AG04449 (cell line): ENCODE data around the gene KCNQ5.

Experiments used
- CTCF ChIA-PET: fragments of 350-600 bp; formaldehyde crosslinking; extraction: SDS; loops from one replicate; lab custom pipeline; 2021; ENCODE audit warnings: antibody characterized with exemption; lab: Yijun Ruan, JAX
- POLR2A ChIA-PET: fragments of 400-600, 350-600 bp; formaldehyde crosslinking; extraction: SDS; loops from one replicate; lab custom pipeline; 2020; ENCODE audit warnings: antibody characterized with exemption, inconsistent platforms; lab: Yijun Ruan, JAX
- DNase-seq: peaks from one replicate; pipeline ENCODE4 v3.0.0-alpha.2; 2010; ENCODE audit warnings: low read depth, low spot score
- H3K4me3 ChIP-seq: 2 replicates; pipeline ENCODE4 v1.5.1; 2011; ENCODE audit warnings: low read depth, mild to moderate bottlenecking, control low read depth, low read length
- TF ChIP-seq, protein P1 (sequence below): IDR thresholded peaks from one replicate; pipeline ENCODE4 v1.5.1; 2011; ENCODE audit warnings: mild to moderate bottlenecking, moderate library complexity, low read length, control low read depth, inconsistent platforms; ENCODE audit not compliant: insufficient read depth; ENCODE audit errors: missing control alignments

Gene KCNQ5

DNA sequence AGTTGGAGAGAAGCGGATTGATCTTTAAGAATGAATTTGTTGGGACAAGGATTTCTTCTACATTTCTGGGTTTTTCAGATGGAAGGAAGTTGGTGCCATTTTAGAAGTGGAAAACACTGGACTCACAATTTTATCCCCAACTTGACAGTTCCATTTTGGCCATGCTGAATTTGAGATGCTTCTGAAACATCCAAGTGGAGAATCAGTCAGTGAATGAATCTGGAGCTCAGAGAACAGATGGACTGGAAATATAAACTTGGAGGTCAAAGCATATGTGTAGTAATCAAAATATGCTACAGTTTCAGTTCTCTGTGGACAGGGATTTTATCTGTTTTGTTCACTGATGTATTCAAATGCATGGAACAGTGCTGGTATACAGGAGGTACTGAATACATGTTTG is 89.9 kb downstream of the KCNQ5 start:
- no peak overlapping the region for H3K4me3 ChIP-seq
- TF ChIP-seq, protein P1, sequence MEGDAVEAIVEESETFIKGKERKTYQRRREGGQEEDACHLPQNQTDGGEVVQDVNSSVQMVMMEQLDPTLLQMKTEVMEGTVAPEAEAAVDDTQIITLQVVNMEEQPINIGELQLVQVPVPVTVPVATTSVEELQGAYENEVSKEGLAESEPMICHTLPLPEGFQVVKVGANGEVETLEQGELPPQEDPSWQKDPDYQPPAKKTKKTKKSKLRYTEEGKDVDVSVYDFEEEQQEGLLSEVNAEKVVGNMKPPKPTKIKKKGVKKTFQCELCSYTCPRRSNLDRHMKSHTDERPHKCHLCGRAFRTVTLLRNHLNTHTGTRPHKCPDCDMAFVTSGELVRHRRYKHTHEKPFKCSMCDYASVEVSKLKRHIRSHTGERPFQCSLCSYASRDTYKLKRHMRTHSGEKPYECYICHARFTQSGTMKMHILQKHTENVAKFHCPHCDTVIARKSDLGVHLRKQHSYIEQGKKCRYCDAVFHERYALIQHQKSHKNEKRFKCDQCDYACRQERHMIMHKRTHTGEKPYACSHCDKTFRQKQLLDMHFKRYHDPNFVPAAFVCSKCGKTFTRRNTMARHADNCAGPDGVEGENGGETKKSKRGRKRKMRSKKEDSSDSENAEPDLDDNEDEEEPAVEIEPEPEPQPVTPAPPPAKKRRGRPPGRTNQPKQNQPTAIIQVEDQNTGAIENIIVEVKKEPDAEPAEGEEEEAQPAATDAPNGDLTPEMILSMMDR, result no peak
- ChIA-PET CTCF (interaction anchor here (0.9 kb wide), 1 partner anchor 9 kb away, joined by 5 read pairs; no protein-coding TSS in a partner anchor), POLR2A (no interaction called here)
- DNase-seq, result no peak

DNA sequence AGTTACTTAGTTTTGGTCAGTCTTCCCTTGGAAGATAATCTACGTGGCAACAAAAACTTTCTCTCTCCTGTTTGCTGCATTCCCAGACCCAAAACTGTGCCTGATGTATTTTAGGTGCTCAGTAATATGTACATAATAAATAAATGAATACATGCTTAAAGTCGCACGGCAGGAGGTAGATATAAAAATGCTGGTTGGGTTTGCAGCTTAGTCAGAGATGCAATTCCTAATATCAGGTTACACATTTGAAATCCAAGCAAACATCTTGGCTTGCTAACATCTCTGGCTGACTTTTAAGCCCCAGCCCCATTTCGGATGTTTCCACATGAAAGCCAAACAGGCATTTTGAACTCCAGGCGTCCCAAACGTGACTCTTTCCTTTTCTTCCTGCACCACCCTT is 91.0 kb downstream of the KCNQ5 start:
- DNase-seq, result no peak
- H3K4me3 ChIP-seq, result no peak overlapping the region
- TF ChIP-seq, protein P1, result no peak
- ChIA-PET CTCF (no interaction called here), POLR2A (no interaction called here)

DNA sequence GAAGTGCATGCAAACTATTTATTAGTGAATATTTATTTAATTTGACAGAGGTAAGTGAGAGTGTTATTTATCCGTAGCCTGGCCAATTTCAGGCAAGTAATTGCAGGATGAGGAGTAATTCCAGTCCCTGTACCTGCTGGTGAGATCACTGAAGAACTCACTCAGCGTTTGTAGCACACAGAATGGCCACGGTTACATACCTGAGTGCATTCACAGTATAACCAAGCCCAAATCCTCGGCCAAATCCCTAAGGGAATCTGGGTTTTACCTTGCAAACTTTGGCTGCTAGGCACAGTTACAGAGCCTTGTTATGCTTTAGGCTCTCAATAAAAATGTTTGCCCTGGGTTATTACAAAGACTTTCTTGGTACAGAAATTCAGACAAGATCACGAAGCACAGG is 93.3 kb downstream of the KCNQ5 start:
- no peak overlapping the region for H3K4me3 ChIP-seq
- POLR2A ChIA-PET, result no interaction called here
- TF ChIP-seq, protein P1, result no peak
- CTCF ChIA-PET, result no interaction called here
- DNase-seq, result no peak

DNA sequence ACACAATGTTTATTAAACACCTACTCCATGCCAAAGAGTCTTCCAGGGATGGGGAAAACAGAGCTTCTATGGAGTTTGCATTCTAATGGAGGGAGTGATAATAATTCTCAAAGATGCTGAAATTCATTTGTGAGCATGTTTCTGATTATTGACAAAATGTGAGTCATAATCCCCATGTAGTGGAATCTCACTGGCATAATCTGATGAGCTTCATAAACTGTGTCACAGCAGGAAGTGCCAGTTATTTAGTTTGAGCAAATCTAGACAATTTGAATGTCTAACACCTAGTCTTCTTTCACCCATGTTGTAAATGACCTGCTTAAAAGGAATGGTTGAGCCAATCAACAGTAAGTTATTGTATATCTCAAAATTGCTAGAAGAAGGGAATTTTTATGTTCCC is 95.1 kb downstream of the KCNQ5 start:
- TF ChIP-seq, protein P1, result no peak
- H3K4me3 ChIP-seq, result no peak overlapping the region
- no peak for DNase-seq
- ChIA-PET POLR2A (no interaction called here), CTCF (no interaction called here)

DNA sequence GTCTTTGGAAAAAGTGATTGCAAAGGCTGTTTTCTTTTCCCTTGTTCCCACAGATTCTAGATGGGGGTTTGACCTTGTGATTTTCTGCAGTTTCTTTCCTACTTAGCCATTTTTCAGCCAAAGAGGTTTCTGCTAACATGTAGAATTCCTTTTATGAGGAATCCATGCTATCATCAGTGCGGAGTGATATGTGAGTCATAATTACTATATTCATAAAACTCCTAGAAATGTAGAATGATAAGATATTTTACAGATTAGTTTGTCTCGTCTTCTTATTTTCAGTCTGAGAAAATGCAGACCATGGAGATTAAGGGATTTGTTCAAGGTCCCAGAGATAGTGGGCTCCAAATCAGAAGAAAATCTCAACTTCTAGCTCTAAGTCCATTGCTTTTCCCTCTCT is 98.6 kb downstream of the KCNQ5 start:
- H3K4me3 ChIP-seq, result no peak overlapping the region
- POLR2A ChIA-PET, result no interaction called here
- CTCF ChIA-PET, result interaction anchor here (1.2 kb wide), 1 partner anchor 8 kb away, joined by 5 read pairs; no protein-coding TSS in a partner anchor
- DNase-seq, result peak; percentile 21
- TF ChIP-seq, protein P1, result no peak

DNA sequence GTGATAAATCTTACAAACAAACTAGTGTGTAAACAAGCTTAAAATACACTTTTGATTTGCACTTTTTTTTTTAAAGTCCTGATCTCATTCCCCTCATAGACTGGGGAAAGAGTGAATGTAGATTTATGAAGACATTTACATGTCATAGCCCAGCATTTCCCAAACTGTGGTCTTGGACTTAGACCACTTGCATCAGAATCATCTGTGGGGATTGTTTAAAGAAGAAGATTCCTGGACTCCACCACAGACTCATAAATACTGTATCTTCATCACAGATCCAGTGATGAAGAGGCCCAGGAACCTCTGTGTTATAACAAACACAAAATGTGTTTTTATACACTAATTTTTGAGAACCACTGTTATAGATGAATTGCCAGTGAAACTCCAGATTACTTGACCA is 99.5 kb downstream of the KCNQ5 start:
- POLR2A ChIA-PET, result no interaction called here
- TF ChIP-seq, protein P1, result no peak
- CTCF ChIA-PET, result interaction anchor here (1.2 kb wide), 1 partner anchor 9 kb away, joined by 5 read pairs; no protein-coding TSS in a partner anchor
- H3K4me3 ChIP-seq, result no peak overlapping the region
- no peak for DNase-seq
